Activated CD8-positive, alpha-beta memory T cell treated with anti-CD3 and anti-CD28 coated beads, Interleukin-2, amount 10 ng/mL, durations not matched to agents 7 days and 5 days (primary cell): ENCODE measurements around the gene TRPM2. TPM values are rescaled to one million over a fixed set of nuclear protein-coding genes. Genes with fewer than 3 reads are reported as not detected.

Experiments used
- total RNA-seq, 2 experiments: library from RNA; stranded (reverse); gene quantifications; one replicate each; pipeline ENCODE4 v1.2.3, GENCODE V29; 2021

TRPM2 gene
- total RNA-seq, 2 experiments from 2014 or later, result 21.2 to 32.7 TPM

Other genes starting within 250 kb of the TRPM2 start
- 1 to 10 TPM; 9.3 to 9.6 TPM for gene PWP2, start 246.2 kb upstream of the TRPM2 start, total RNA-seq
- gene GATD3, start 219.9 kb upstream of the TRPM2 start, total RNA-seq, result 10 to 100 TPM; 10.0 to 12.5 TPM
- gene ICOSLG, start 112.7 kb upstream of the TRPM2 start, total RNA-seq, result 1 to 10 TPM; 1.1 to 1.7 TPM
- gene DNMT3L, start 91.7 kb upstream of the TRPM2 start, total RNA-seq, result not detected
- under 1 TPM; 0.06 to 0.33 TPM for gene AIRE, start 67.7 kb upstream of the TRPM2 start, total RNA-seq
- 100 to 1,000 TPM; 162 to 200 TPM for gene PFKL, start 53.6 kb upstream of the TRPM2 start, total RNA-seq
- 10 to 100 TPM; 14.8 to 15.3 TPM for gene CFAP410, start 14.2 kb upstream of the TRPM2 start, total RNA-seq
- 1 to 10 TPM; 2.3 to 3.9 TPM for gene LRRC3, start 101.9 kb downstream of the TRPM2 start, total RNA-seq
- not detected for gene KRTAP10-1, start 186.6 kb downstream of the TRPM2 start, total RNA-seq
- gene KRTAP10-2, start 197.9 kb downstream of the TRPM2 start, total RNA-seq, result not detected
- gene KRTAP10-3, start 205.2 kb downstream of the TRPM2 start, total RNA-seq, result not detected
- not detected for gene KRTAP10-4, start 220.1 kb downstream of the TRPM2 start, total RNA-seq
- gene KRTAP10-5, start 227.0 kb downstream of the TRPM2 start, total RNA-seq, result not detected
- gene KRTAP10-6, start 238.9 kb downstream of the TRPM2 start, total RNA-seq, result not detected
- not detected for gene KRTAP10-7, start 247.0 kb downstream of the TRPM2 start, total RNA-seq